HepG2 (cell line): ENCODE data around the gene PTGR3. TPM values are rescaled to one million over a fixed set of nuclear protein-coding genes. Genes with fewer than 3 reads are reported as not detected.

Experiments
- ATAC-seq: fragments of 200-7000 bp; cut with Tn5 transposase; 3 replicates; pipeline ENCODE4 v1.9.1; 2020; ENCODE audit warnings: mild to moderate bottlenecking, moderate library complexity
- BruUV-seq: library from RNA; stranded (reverse); fragments of 400-500 nt; replicated peaks from 2 replicates; lab custom pipeline; 2021; lab: Mats Ljungman, UMichigan
- CTCF ChIA-PET: fragments of 300-600 bp; formaldehyde crosslinking; extraction: SDS; loops from one replicate; lab custom pipeline; 2021; ENCODE audit warnings: low total read pairs, inconsistent platforms, low intra/inter-chr PET ratio; lab: Yijun Ruan, JAX
- POLR2A ChIA-PET: fragments of 350-600 bp; sonication (Branson Sonifier 250); formaldehyde crosslinking; loops from one replicate; lab custom pipeline; 2020; ENCODE audit warnings: antibody characterized with exemption, inconsistent platforms; lab: Yijun Ruan, JAX
- DNase-seq: peaks from one replicate; pipeline ENCODE4 v3.0.0-alpha.2; 2015; ENCODE audit warnings: low spot score
- FAIRE-seq: peaks from 3 replicates; lab custom pipeline; 2011; peaks lifted over from hg19 to GRCh38; lab: Jason Lieb, UNC
- H2AFZ ChIP-seq: one replicate; pipeline ENCODE4 v1.6.1; 2011; ENCODE audit warnings: low read length, inconsistent platforms
- H3K27ac ChIP-seq: fragments of 300-600 bp; 3 replicates; pipeline ENCODE4 v1.8.0; 2011; ENCODE audit warnings: mixed run types, mild to moderate bottlenecking, mixed read lengths, low read length, inconsistent platforms; ENCODE audit not compliant: insufficient read depth; ENCODE audit errors: extremely low read length
- H3K27me3 ChIP-seq, 2 experiments: fragments of 200-600 bp in 1 of 2; 2 replicates in 1 of 2; 3 replicates in 1 of 2; pipeline versions ENCODE4 v1.6.0 to v1.8.0; 2011; ENCODE audit warnings: low read length in 2 of 2, mild to moderate bottlenecking in 2 of 2, moderate library complexity in 2 of 2, inconsistent platforms in 1 of 2; ENCODE audit not compliant: insufficient read depth in 2 of 2, control insufficient read depth in 1 of 2
- H3K36me3 ChIP-seq, 2 experiments: fragments of 200-600 bp in 1 of 2; replicated peaks in 1 of 2; 2 replicates in 1 of 2; 3 replicates in 1 of 2; pipeline versions ENCODE4 v1.5.1 to v1.8.0; 2011; ENCODE audit warnings: low read length in 2 of 2, inconsistent platforms in 1 of 2; ENCODE audit not compliant: insufficient read depth in 2 of 2, control insufficient read depth in 1 of 2
- H3K4me1 ChIP-seq: 2 replicates; pipeline ENCODE4 v1.5.1; 2012; ENCODE audit warnings: low read length, inconsistent platforms; ENCODE audit not compliant: insufficient read depth
- H3K4me2 ChIP-seq: 2 replicates; pipeline ENCODE4 v1.6.0; 2011; ENCODE audit warnings: low read depth, low read length, inconsistent platforms
- H3K4me3 ChIP-seq, 3 experiments: fragments of 200-600 bp in 1 of 3; sonication (generic), shearing (Covaris generic) in 1 of 3; replicated peaks in 1 of 3; 2 replicates each; pipeline ENCODE4 v1.5.1; 2011 to 2016; ENCODE audit warnings: low read length in 3 of 3, inconsistent platforms in 2 of 3, low read depth in 2 of 3, mild to moderate bottlenecking in 2 of 3, control low read depth in 1 of 3, mixed read lengths in 1 of 3; ENCODE audit not compliant: insufficient read depth in 1 of 3
- H3K79me2 ChIP-seq: one replicate; pipeline ENCODE4 v1.6.1; 2011; ENCODE audit warnings: low read length, inconsistent platforms; ENCODE audit not compliant: insufficient read depth
- H3K9ac ChIP-seq: 2 replicates; pipeline ENCODE4 v1.6.0; 2011; ENCODE audit warnings: mild to moderate bottlenecking, low read depth, low read length, inconsistent platforms; ENCODE audit not compliant: insufficient read depth
- H3K9me3 ChIP-seq: 2 replicates; pipeline ENCODE4 v1.5.1; 2012; ENCODE audit warnings: mild to moderate bottlenecking, low read length
- H4K20me1 ChIP-seq: 2 replicates; pipeline ENCODE4 v1.6.0; 2011; ENCODE audit warnings: inconsistent platforms, mild to moderate bottlenecking, low read length, moderate library complexity; ENCODE audit not compliant: insufficient read depth
- TCF12 ChIP-seq, 2 experiments: fragments of 450-650 bp in 1 of 2; sonication (generic) in 1 of 2; formaldehyde crosslinking in 1 of 2; IDR thresholded peaks; 2 replicates each; pipeline versions ENCODE4 v1.6.1 to v1.8.0; 2017 to 2022; ENCODE audit warnings: antibody characterized with exemption in 1 of 2, mild to moderate bottlenecking in 1 of 2, missing genetic modification reagents in 1 of 2, moderate library complexity in 1 of 2
- ZFP41 ChIP-seq: sonication (generic); formaldehyde crosslinking; IDR thresholded peaks from 2 replicates; pipeline ENCODE4 v1.4.0; 2020; ENCODE audit warnings: mild to moderate bottlenecking, missing genetic modification reagents, borderline replicate concordance
- WGBS: methylation state at CpG from one replicate; pipeline ENCODE4 v1.1.6; 2017; ENCODE audit warnings: low lambda C conversion rate; 5-methylcytosine and 5-hydroxymethylcytosine counted together
- in situ Hi-C: cut with HindIII; loops from 2 replicates; pipeline ENCODE4 v1.10.0; 2017; ENCODE audit warnings: low pct_unique_long_range_greater_than_20kb; ENCODE audit not compliant: extremely low pct_ligation_motif_present
- intact Hi-C: fragments of 100-400 bp; cut with micrococcal nuclease; formaldehyde crosslinking; loops from one replicate; pipeline ENCODE4 v1.10.0; 2022; ENCODE audit not compliant: unreplicated experiment
- polyA plus RNA-seq, 8 experiments: library from polyadenylated mRNA; depleted of rRNA in 3 of 8; stranded (reverse) in 7 of 8; unstranded in 1 of 8; fragments of >200 nt; fragmentation: Illumina TruSeq in 4 of 8; extraction: Trizol in 4 of 8; gene quantifications; 2 replicates each; pipeline versions ENCODE4 v1.2.1 to v1.2.3, GENCODE V29; 2011 to 2016; ENCODE audit warnings: low read depth in 4 of 8, missing spikeins in 1 of 8, mixed read lengths in 1 of 8; ENCODE audit not compliant: insufficient read depth in 1 of 8
- total RNA-seq, 5 experiments: library from RNA; depleted of rRNA; stranded (reverse); fragments of >200 nt; fragmentation: Illumina TruSeq; extraction: Trizol; gene quantifications; 2 replicates each; pipeline ENCODE4 v1.2.3, GENCODE V29; 2016; ENCODE audit warnings: low read depth in 1 of 5
- TF ChIP-seq, protein P1 (sequence below): sonication (generic); formaldehyde crosslinking; conservative IDR thresholded peaks from 2 replicates; pipeline ENCODE4 v1.8.1; 2023; ENCODE audit warnings: missing genetic modification reagents
- TF ChIP-seq, protein P2 (sequence below): sonication (generic); formaldehyde crosslinking; IDR thresholded peaks from 2 replicates; pipeline ENCODE4 v1.4.0; 2020; ENCODE audit warnings: missing genetic modification reagents

PTGR3 gene
- total and polyA plus RNA-seq, 2 of the 13 experiments (the other 11 are each of a cell fraction or from before 2014, with no cell fraction given): 11.5 to 25.3 TPM

DNA sequence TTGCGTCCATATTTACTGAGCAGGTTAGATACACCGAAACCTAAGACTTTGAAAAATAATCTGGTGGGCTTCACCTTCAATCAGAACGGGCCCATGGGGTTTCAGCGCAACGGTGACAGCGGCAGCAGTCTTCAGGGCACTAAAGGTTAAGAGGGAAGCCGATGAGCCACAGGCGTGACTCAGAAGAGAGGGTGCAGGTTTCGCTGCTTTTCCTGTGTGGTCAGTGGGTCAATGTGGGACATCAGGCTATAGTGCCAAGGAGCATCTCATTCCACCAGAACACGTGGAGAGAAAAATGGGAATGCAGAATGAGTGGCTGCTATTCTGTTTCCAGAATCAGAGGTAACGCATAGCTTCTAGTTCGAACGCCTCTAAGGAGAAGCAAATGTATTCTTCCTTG is 8.9 kb downstream of the PTGR3 start:
- Histone ChIP-seq H3K9me3 (no peaks in the 10 kb centered on the region), H3K4me1 (no peaks in the 10 kb centered on the region), H3K4me2 (no peak overlapping the region), H2AFZ (no peak overlapping the region), H3K9ac (no peak overlapping the region), H3K4me3 (no peak overlapping the region), H3K79me2 (peaks cover 22% of the 10 kb centered on the region), H3K27ac (no peak overlapping the region), H3K36me3 (peaks cover 2 to 13% of the 10 kb centered on the region in 2 experiments; a peak in 4 of 5 replicates), H4K20me1 (no peaks in the 10 kb centered on the region), H3K27me3 (no peaks in the 10 kb centered on the region)
- BruUV-seq: no TSS peak
- FAIRE-seq (no peak), ATAC-seq (no peak), DNase-seq (no peak)
- in situ Hi-C loops (loop anchor here (25.0 kb wide), 1 partner anchor 913 kb away; the partner anchor contains the start of gene CYB5A), intact Hi-C loops (no loop called here)
- TF ChIP-seq TCF12 (IDR thresholded peaks at IDR 0.05) (no peak), TCF12 (CRISPR knock-in tag; IDR thresholded peaks at IDR 0.05) (no peak), ZFP41 (CRISPR knock-in tag) (no peak)
- TF ChIP-seq, protein P1, sequence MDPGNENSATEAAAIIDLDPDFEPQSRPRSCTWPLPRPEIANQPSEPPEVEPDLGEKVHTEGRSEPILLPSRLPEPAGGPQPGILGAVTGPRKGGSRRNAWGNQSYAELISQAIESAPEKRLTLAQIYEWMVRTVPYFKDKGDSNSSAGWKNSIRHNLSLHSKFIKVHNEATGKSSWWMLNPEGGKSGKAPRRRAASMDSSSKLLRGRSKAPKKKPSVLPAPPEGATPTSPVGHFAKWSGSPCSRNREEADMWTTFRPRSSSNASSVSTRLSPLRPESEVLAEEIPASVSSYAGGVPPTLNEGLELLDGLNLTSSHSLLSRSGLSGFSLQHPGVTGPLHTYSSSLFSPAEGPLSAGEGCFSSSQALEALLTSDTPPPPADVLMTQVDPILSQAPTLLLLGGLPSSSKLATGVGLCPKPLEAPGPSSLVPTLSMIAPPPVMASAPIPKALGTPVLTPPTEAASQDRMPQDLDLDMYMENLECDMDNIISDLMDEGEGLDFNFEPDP (CRISPR knock-in tag): no peak
- TF ChIP-seq, protein P2, sequence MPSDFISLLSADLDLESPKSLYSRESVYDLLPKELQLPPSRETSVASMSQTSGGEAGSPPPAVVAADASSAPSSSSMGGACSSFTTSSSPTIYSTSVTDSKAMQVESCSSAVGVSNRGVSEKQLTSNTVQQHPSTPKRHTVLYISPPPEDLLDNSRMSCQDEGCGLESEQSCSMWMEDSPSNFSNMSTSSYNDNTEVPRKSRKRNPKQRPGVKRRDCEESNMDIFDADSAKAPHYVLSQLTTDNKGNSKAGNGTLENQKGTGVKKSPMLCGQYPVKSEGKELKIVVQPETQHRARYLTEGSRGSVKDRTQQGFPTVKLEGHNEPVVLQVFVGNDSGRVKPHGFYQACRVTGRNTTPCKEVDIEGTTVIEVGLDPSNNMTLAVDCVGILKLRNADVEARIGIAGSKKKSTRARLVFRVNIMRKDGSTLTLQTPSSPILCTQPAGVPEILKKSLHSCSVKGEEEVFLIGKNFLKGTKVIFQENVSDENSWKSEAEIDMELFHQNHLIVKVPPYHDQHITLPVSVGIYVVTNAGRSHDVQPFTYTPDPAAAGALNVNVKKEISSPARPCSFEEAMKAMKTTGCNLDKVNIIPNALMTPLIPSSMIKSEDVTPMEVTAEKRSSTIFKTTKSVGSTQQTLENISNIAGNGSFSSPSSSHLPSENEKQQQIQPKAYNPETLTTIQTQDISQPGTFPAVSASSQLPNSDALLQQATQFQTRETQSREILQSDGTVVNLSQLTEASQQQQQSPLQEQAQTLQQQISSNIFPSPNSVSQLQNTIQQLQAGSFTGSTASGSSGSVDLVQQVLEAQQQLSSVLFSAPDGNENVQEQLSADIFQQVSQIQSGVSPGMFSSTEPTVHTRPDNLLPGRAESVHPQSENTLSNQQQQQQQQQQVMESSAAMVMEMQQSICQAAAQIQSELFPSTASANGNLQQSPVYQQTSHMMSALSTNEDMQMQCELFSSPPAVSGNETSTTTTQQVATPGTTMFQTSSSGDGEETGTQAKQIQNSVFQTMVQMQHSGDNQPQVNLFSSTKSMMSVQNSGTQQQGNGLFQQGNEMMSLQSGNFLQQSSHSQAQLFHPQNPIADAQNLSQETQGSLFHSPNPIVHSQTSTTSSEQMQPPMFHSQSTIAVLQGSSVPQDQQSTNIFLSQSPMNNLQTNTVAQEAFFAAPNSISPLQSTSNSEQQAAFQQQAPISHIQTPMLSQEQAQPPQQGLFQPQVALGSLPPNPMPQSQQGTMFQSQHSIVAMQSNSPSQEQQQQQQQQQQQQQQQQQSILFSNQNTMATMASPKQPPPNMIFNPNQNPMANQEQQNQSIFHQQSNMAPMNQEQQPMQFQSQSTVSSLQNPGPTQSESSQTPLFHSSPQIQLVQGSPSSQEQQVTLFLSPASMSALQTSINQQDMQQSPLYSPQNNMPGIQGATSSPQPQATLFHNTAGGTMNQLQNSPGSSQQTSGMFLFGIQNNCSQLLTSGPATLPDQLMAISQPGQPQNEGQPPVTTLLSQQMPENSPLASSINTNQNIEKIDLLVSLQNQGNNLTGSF (CRISPR knock-in tag): no peak
- ChIA-PET CTCF (no interaction called here), POLR2A (interaction anchor here (1.4 kb wide), 1 partner anchor 9 kb away, joined by 3 read pairs; no protein-coding TSS in a partner anchor)
- WGBS: over 99% methylated on average over 13 of the region's 13 CpGs
